NT2/D1 (cell line): ENCODE results near the gene PARP4.
"Not testable (repeated sequence)": the region's sequence is repeated elsewhere in the genome, so short reads cannot be mapped to it uniquely, and the experiment has no call there.

Experiments
- YY1 ChIP-seq: IDR thresholded peaks from 2 replicates; pipeline ENCODE4 v1.6.1; 2011; ENCODE audit not compliant: insufficient read length, insufficient read depth
- ZNF274 ChIP-seq: IDR thresholded peaks from 2 replicates; pipeline ENCODE4 v1.6.1; 2011; ENCODE audit warnings: mild to moderate bottlenecking, low read depth, low read length

DNA sequence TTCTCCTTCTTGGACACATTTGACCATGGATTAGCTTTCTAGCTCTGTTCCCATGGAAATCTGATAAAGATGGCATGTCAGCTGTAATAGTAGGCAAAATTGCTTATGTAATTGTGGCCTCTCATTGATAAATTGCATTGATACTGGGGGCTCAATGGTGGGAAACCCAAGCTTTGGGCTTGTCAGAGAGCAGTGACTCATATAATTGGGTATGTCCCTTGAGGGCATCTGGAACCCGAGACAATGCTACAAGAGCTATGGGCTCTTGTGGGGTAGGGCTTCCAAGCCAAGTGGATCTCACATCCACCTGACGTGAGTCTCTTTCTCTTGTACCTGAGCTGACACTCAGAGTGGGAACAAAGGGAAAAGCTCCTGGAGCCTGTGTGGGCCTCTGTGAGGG is 16.3 kb downstream of the PARP4 start:
- TF ChIP-seq YY1, ZNF274: not testable (repeated sequence)
